ENCODE measurements around the gene CBLC.

Gene CBLC

DNA sequence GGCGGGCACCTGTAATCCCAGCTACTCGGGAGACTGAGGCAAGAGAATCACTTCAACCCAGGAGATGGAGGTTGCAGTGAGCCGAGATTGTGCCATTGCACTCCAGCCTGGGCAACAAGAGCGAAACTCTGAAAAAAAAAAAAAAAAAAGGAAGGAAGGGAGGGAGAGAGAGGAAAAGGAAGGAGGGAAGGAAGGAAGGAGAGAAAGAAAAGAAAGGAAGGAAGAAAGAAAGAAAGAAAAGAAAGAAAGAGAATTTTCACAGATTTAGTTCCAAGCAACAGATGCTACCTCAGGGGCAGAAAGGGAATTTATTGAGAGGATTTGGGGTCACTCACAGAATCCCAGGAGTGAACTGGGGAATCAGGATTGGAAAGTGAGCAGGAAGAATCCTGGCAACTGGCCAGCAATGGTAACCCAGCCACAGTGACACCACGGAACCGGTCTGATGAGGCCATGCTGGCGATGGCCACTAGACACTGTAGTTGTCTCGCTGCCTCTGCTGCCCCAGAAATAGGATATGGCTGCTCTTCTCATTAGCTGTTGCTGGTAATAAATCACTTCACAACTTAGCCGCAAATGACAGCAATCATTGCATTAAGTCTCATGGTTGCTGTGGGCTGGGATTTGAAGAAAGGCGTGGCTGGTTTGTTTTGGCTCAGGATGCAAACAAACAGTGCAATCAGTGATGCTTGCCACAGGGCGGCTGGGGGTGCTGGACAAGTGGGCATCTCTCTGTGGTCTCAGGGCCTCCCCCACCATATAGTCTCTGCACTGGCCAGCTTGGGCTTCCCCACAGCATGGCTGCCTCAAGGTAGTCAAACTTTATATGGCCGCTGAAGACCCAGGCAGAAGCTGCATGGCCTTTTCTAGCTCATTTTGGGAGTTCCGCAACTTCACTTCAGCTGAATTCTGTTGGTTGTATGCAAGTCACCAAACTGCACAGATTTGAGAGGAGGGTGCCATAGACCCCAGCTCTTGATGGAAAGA, 26.0 kb downstream of the CBLC start:
- peak; percentile 50 for DNase-seq

GRCh38 chr19:44806291-44806690, 28.6 kb downstream of the CBLC start:
- no peak for DNase-seq

DNA sequence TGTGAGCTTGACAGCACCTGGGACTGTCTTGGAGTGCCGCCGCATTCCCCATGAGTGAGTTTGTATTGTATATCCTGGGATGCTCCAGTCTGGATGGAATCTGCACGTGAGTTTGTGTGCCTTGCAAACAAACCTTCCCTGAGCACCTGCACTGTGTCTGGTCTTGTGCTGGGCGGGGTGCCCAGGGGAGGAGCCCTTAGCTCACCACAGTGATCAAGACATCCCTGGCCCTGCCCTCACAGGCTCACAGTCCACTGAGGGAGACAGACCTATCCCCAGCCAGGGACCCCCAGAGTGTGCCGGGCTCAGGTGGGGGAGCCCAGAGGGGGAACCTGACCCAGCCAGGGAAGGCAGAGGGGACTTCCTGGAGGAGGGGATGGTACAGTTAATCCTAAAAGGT, 29.5 kb downstream of the CBLC start:
- peak; percentile 97 for DNase-seq

- peak; percentile 84 for DNase-seq
Observed at GRCh38 chr19:44807652-44808462, 30.2 kb downstream of the CBLC start.

GRCh38 chr19:44808463-44809371, 31.0 kb downstream of the CBLC start, which contains the start of gene BCAM:
Gene BCAM (plus strand): TSS chr19:44809103. CDS start chr19:44809125, 22 bp downstream.
- peak; percentile 77 for DNase-seq

DNA sequence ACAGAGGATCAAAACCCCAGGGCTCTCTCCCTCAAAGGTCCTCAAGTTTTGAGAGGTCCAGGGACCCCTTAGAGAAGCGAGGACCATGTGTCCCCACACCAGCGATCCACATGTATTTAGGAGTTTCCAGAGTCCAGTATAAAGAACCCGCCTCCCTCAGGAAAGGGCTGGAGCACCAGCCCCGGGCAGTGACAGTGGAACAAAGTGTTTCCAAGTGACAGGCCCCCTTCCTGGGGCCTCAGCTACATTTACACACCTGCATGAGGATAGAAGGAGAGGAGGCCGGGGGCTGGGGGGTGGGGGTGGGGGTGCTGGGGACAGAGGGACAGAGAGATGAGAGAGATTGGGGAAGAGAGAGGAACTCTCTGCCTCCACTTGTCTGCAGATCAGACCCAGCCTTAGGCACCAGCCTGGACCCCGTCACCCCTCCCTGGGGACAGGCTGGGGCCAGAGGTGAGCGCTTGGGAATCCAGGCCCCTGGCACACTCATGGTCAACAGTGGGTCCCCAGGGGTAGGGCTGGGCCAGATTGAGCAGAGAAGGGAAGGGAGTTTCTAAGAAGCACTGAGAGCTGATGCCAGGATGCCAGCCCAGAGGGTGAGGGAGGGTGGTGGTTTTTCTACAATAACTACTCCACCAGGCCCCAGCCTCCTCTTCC, 32.0 kb downstream of the CBLC start:
- DNase-seq, result peak; percentile 31

GRCh38 chr19:44810234-44811121, 32.8 kb downstream of the CBLC start:
- no peak for DNase-seq

DNA sequence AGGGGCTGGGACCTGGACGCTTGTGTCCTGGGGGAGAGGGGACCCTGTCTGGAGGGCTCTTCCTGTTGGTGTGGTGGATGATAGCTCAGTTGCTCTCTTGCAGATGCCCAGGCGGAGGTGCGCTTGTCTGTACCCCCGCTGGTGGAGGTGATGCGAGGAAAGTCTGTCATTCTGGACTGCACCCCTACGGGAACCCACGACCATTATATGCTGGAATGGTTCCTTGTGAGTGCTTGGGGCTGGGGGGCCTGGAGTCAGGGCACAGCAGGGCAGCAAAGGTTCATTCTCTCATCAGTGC, 33.4 kb downstream of the CBLC start:
- no peak for DNase-seq

- DNase-seq, result no peak
Observed at GRCh38 chr19:44812142-44812718, 34.5 kb downstream of the CBLC start.

GRCh38 chr19:44813070-44813840, 35.6 kb downstream of the CBLC start:
- DNase-seq, result no peak

GRCh38 chr19:44813841-44814470, 36.3 kb downstream of the CBLC start:
- DNase-seq, result no peak

DNA sequence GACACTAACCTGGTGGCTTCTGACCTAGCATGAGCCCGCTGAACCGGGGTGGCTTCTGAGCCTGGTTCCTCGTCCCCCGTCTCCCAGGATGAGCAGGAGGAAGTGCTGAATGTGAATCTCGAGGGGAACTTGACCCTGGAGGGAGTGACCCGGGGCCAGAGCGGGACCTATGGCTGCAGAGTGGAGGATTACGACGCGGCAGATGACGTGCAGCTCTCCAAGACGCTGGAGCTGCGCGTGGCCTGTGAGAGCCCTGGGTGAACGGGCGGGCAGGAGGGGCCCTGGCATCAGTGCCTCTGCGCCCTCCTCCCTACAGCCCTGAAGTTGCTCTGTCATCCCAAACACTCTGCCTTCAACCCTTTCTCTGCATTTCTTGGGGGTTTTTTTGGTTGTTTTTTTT, 36.8 kb downstream of the CBLC start:
- no peak for DNase-seq

GRCh38 chr19:44816301-44816700, 38.6 kb downstream of the CBLC start:
- peak; percentile 16 for DNase-seq

DNA sequence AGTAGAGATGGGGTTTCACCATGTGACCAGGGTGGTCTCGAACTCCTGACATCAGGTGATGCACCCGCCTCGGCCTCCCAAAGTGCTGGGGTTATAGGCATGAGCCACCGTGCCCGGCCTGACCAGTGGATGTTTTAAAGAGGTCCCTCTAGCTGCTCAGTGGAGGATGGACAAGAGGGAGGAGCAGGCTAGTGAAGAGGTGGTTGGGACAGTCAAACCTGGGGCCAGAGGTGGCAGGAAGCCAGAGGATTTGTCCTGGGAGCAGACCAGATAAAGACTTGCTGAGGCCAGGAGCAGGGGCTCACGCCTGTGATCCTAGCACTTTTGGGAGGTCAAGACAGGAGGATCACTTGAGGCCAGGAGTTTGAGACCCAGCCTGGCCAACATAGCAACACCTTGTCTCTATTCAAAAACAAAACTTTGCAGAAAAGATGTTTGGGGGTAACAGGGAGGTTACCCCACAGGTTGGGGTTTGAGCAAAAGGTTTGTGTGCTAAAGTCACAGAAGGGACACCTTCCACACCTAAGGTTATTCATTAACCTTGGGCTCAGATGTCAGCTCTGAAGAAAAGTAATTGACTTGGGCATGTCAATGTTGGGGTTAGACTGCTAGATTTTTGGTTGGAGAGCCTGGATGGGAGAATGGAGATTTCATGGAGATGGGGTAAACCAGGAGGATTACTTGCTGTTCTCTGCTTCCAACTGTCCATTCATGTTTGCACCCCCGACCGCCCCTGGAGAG, 40.2 kb downstream of the CBLC start:
- DNase-seq, result peak; percentile 23

- DNase-seq, result no peak
Observed at GRCh38 chr19:44818466-44819031, 40.9 kb downstream of the CBLC start.

DNA sequence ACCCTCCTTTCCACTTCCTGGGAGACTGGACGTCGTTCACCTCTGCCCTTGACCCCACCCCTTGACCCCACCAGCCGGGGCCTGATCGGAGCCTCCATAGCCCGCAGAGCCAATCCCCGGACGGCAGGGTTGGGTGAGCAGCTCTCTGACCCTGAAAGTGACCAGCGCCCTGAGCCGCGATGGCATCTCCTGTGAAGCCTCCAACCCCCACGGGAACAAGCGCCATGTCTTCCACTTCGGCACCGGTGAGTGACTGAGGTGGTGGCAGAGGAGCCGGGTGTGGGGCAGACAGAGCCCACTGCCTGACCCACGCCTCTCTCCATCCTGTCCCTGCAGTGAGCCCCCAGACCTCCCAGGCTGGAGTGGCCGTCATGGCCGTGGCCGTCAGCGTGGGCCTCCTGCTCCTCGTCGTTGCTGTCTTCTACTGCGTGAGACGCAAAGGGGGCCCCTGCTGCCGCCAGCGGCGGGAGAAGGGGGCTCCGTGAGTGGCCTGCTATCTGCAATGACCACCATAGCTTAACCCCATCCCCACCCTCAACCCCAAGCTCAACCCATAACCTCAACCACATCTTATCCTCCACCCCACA, 41.6 kb downstream of the CBLC start:
- no peak for DNase-seq

GRCh38 chr19:44820648-44821609, 43.2 kb downstream of the CBLC start:
- DNase-seq, result no peak
